PC-9 (cell line): Measurements from ENCODE around the gene CALY. TPM values are rescaled to one million over a fixed set of nuclear protein-coding genes. Genes with fewer than 3 reads are reported as not detected.
A peak's percentile ranks its signal among the peaks of the same experiment; 100 is the strongest.

Experiments used
- BruUV-seq: library from RNA; stranded (reverse); fragments of 400-500 nt; replicated peaks from 2 replicates; lab custom pipeline; 2021; lab: Mats Ljungman, UMichigan
- CTCF ChIA-PET: fragments of 300-600 bp; sonication (Branson Sonifier 250); formaldehyde crosslinking; loops from one replicate; lab custom pipeline; 2022; ENCODE audit warnings: antibody characterized with exemption; lab: Charles Lee
- POLR2A ChIA-PET: fragments of 300-600 bp; sonication (Branson Sonifier 250); formaldehyde crosslinking; loops from one replicate; lab custom pipeline; 2022; ENCODE audit warnings: antibody characterized with exemption; ENCODE audit not compliant: unreplicated experiment; lab: Charles Lee
- DNase-seq, 2 experiments: peaks; one replicate each; pipeline versions ENCODE4 v3.0.0 to v3.0.0-alpha.2; 2015 to 2022; ENCODE audit warnings: mixed read lengths in 1 of 2
- H2AFZ ChIP-seq: fragments of 200-600 bp; sonication (generic); 2 replicates; pipeline ENCODE4 v1.8.1; 2017; ENCODE audit warnings: antibody characterized with exemption
- H3F3A ChIP-seq: fragments of 200-600 bp; sonication (generic); 2 replicates; pipeline ENCODE4 v1.8.1; 2017; ENCODE audit warnings: antibody characterized with exemption, mild to moderate bottlenecking, low read depth; ENCODE audit not compliant: insufficient read depth
- H3K27ac ChIP-seq: fragments of 200-600 bp; sonication (generic); 2 replicates; pipeline ENCODE4 v1.6.1; 2016; ENCODE audit warnings: mixed run types
- H3K27me3 ChIP-seq: fragments of 200-600 bp; sonication (generic); 2 replicates; pipeline ENCODE4 v1.6.1; 2016; ENCODE audit warnings: low read depth, mixed run types; ENCODE audit not compliant: insufficient read depth
- H3K36me3 ChIP-seq: fragments of 200-600 bp; sonication (generic); 2 replicates; pipeline ENCODE4 v1.6.1; 2016; ENCODE audit warnings: low read depth, mixed run types
- H3K4me1 ChIP-seq: fragments of 200-600 bp; sonication (generic); replicated peaks from 2 replicates; pipeline ENCODE4 v1.6.1; 2016; ENCODE audit warnings: mixed run types; ENCODE audit not compliant: insufficient read depth
- H3K4me2 ChIP-seq: fragments of 200-600 bp; sonication (generic); 2 replicates; pipeline ENCODE4 v1.6.1; 2017; ENCODE audit warnings: mixed run types
- H3K4me3 ChIP-seq: fragments of 200-600 bp; sonication (generic); 2 replicates; pipeline ENCODE4 v1.6.1; 2016; ENCODE audit warnings: mixed run types
- H3K79me2 ChIP-seq: fragments of 200-600 bp; sonication (generic); 2 replicates; pipeline ENCODE4 v1.6.1; 2017; ENCODE audit warnings: low read depth, mixed run types
- H3K9me2 ChIP-seq: fragments of 200-600 bp; sonication (generic); 2 replicates; pipeline ENCODE4 v1.8.1; 2017; ENCODE audit warnings: mild to moderate bottlenecking; ENCODE audit not compliant: insufficient read depth
- H3K9me3 ChIP-seq: fragments of 200-600 bp; sonication (generic); 2 replicates; pipeline ENCODE4 v1.8.1; 2016; ENCODE audit warnings: low read depth; ENCODE audit not compliant: insufficient read depth
- H4K20me1 ChIP-seq: fragments of 200-600 bp; sonication (generic); 2 replicates; pipeline ENCODE4 v1.8.1; 2017; ENCODE audit not compliant: insufficient read depth
- CTCF ChIP-seq: fragments of 200-600 bp; sonication (generic); conservative IDR thresholded peaks from 2 replicates; pipeline ENCODE4 v1.6.1; 2017; ENCODE audit warnings: mixed run types, antibody characterized with exemption, mild to moderate bottlenecking, moderate library complexity
- EZH2 ChIP-seq: fragments of 200-600 bp; sonication (generic); IDR thresholded peaks from 2 replicates; pipeline ENCODE4 v1.8.0; 2017; ENCODE audit warnings: antibody characterized with exemption, low read depth
- intact Hi-C: fragments of 100-400 bp; cut with micrococcal nuclease; formaldehyde crosslinking; loops from one replicate; pipeline ENCODE4 v1.10.0; 2022; ENCODE audit not compliant: unreplicated experiment
- total RNA-seq: library from RNA; stranded (reverse); gene quantifications from 2 replicates; pipeline ENCODE4 v1.2.3, GENCODE V29; 2021

CALY gene
- total RNA-seq, 1 experiment from 2014 or later: not detected

DNA sequence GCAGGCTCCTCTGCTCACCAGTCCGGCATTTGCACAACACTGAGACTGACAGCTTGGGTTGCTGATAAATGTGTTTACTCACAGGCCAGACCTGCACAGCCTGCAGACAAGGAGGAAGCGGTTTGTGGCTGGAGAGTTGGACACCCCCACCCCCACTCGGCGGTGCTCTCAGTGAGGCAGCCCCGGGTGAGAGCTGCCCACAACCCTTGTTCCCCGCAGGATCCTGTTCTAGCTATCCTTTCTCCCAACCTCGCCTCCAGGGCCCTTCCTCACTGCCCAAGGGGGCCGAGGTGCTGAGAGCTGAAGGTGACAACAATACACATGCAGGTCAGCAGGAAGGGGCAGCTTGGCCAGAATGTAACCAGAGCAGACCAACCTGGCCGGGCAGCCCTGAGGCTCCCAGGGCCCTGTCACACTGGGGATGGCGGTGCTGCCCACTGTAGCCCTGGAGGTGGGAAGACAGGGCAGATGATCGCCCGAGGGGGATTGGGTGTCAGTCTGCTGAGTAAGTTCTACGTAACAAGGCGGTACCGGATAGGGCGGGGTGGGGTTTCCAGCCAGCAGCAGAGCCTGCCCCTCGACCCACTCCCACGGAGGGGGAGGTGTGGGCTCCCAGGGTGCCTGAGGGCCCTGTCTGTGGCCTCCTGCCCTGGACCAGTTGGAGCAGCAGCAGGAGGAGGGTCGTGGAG lies 58.0 kb downstream of the CALY start:
- peaks cover 49% of the 10 kb centered on the region for H3K4me1 ChIP-seq
- POLR2A ChIA-PET: interaction anchor here (0.7 kb wide), 2 partner anchors 20 to 127 kb away, joined by 3 read pairs; no protein-coding TSS in a partner anchor
- H3K27me3 ChIP-seq: no peaks in the 10 kb centered on the region
- H3K4me2 ChIP-seq: peak overlapping the region; percentile 89
- no peaks in the 10 kb centered on the region for H4K20me1 ChIP-seq
- peak; percentile 88 to 91 for DNase-seq
- H3K9me2 ChIP-seq: no peaks in the 10 kb centered on the region
- H2AFZ ChIP-seq: no peak overlapping the region
- no peaks in the 10 kb centered on the region for H3K36me3 ChIP-seq
- peaks cover 33% of the 10 kb centered on the region for H3F3A ChIP-seq
- intact Hi-C loops: loop anchor here (1.0 kb wide), 2 partner anchors 15 to 19 kb away; no protein-coding TSS in a partner anchor
- H3K9me3 ChIP-seq: no peaks in the 10 kb centered on the region
- CTCF ChIA-PET: no interaction called here
- peak overlapping the region; percentile 28; the same call in 1 of the 2 replicates for H3K4me3 ChIP-seq
- no peak for TF ChIP-seq EZH2
- TF ChIP-seq CTCF: no peak
- no TSS peak for BruUV-seq
- 0 out of 2 replicates have a peak, but pooled peaks cover 5% of the 10 kb centered on the region for H3K79me2 ChIP-seq
- peak overlapping the region; percentile 89 for H3K27ac ChIP-seq

GRCh38 chr10:133277993-133278576 lies 58.6 kb downstream of the CALY start:
- POLR2A ChIA-PET: interaction anchor here (0.7 kb wide), 1 partner anchor 19 kb away, joined by 3 read pairs; no protein-coding TSS in a partner anchor
- DNase-seq: peak; percentile 28 to 64
- Histone ChIP-seq H3K36me3 (no peaks in the 10 kb centered on the region), H3K27me3 (no peaks in the 10 kb centered on the region), H4K20me1 (no peaks in the 10 kb centered on the region), H2AFZ (no peak overlapping the region), H3K4me3 (peak overlapping the region; percentile 12; the same call in 1 of the 2 replicates), H3K4me1 (peaks cover 49% of the 10 kb centered on the region), H3K9me2 (no peaks in the 10 kb centered on the region), H3F3A (peaks cover 33% of the 10 kb centered on the region), H3K9me3 (no peaks in the 10 kb centered on the region), H3K4me2 (peak overlapping the region; percentile 89), H3K27ac (peak overlapping the region; percentile 89), H3K79me2 (0 out of 2 replicates have a peak, but pooled peaks cover 5% of the 10 kb centered on the region)
- CTCF ChIA-PET: no interaction called here
- TF ChIP-seq EZH2 (no peak), CTCF (no peak)
- intact Hi-C loops: loop anchor here (1.0 kb wide), 1 partner anchor 19 kb away; no protein-coding TSS in a partner anchor
- no TSS peak for BruUV-seq

DNA sequence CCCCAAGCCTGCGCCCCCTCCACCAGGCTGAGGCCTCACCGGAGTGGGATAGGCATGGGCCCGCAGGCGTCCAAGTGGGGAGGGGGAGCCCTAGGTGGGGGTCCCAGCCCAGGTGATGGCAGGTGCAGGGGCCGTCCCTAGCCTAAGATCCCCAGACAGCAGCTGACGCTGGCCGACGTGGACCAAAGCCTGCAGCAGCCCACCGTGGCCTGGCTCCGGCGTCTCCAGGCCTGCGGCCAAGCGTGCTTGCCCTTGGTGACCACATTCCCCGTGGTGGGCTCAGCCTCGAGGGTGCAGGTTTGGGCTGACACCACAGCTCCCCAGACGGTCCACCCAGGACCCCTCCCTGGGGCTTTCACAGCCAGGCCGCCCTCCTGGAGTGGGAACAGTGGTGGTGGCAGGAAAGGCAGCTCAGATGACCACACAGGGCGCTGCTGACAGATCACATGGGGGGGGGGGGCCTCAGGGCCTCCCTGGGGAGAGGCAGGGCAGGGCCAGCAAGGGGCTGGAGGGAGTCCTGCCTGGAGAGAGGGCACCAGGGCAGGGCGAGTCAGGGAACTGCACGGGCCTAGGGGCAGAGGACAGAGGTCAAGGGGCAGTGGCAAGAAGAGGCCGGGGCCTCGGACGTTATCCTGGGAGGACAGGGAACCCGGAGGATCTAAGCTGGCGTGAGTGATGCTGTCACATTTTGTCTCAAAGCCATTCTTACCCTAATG lies 59.3 kb downstream of the CALY start:
- CTCF ChIA-PET: no interaction called here
- H2AFZ ChIP-seq: no peak overlapping the region
- H3K4me2 ChIP-seq: peak overlapping the region; percentile 89
- H3K4me3 ChIP-seq: peak overlapping the region; percentile 58; the same call in 1 of the 2 replicates
- H3K79me2 ChIP-seq: 0 out of 2 replicates have a peak, but pooled peaks cover 5% of the 10 kb centered on the region
- H3K36me3 ChIP-seq: no peaks in the 10 kb centered on the region
- no peaks in the 10 kb centered on the region for H3K9me2 ChIP-seq
- no peak for TF ChIP-seq CTCF
- TF ChIP-seq EZH2: no peak
- H4K20me1 ChIP-seq: no peaks in the 10 kb centered on the region
- DNase-seq: no peak
- no TSS peak for BruUV-seq
- peaks cover 33% of the 10 kb centered on the region for H3F3A ChIP-seq
- H3K9me3 ChIP-seq: no peaks in the 10 kb centered on the region
- H3K4me1 ChIP-seq: peaks cover 49% of the 10 kb centered on the region
- POLR2A ChIA-PET: no interaction called here
- intact Hi-C loops: no loop called here
- no peaks in the 10 kb centered on the region for H3K27me3 ChIP-seq
- H3K27ac ChIP-seq: peak overlapping the region; percentile 89
